Gastroesophageal sphincter (tissue), 3 donors: Measurements from ENCODE around the gene CEP89.
"Not testable (repeated sequence)": the region's sequence is repeated elsewhere in the genome, so short reads cannot be mapped to it uniquely, and the experiment has no call there.

Experiments
- EP300 ChIP-seq: sonication (generic); formaldehyde crosslinking; IDR thresholded peaks from one replicate; pipeline ENCODE4 v1.6.1; 2017; ENCODE audit warnings: antibody characterized with exemption, mild to moderate bottlenecking
- POLR2A ChIP-seq, 2 donors: fragments of 450-650 bp; IDR thresholded peaks; one replicate each; pipeline ENCODE4 v1.6.1; 2017; ENCODE audit warnings: antibody characterized with exemption in 2 of 2, mild to moderate bottlenecking in 2 of 2, moderate library complexity in 1 of 2
- POLR2AphosphoS5 ChIP-seq: sonication (generic); formaldehyde crosslinking; IDR thresholded peaks from one replicate; pipeline ENCODE4 v1.6.1; 2017; ENCODE audit warnings: antibody characterized with exemption
- TF ChIP-seq, protein P1 (sequence below), 4 experiments: fragments of 200-600 bp in 2 of 4; fragments of 450-650 bp in 2 of 4; sonication (generic) in 1 of 4; IDR thresholded peaks; one replicate each; pipeline ENCODE4 v1.5.1; 2017 to 2019; ENCODE audit warnings: antibody characterized with exemption in 4 of 4, mild to moderate bottlenecking in 2 of 4, moderate library complexity in 2 of 4

DNA sequence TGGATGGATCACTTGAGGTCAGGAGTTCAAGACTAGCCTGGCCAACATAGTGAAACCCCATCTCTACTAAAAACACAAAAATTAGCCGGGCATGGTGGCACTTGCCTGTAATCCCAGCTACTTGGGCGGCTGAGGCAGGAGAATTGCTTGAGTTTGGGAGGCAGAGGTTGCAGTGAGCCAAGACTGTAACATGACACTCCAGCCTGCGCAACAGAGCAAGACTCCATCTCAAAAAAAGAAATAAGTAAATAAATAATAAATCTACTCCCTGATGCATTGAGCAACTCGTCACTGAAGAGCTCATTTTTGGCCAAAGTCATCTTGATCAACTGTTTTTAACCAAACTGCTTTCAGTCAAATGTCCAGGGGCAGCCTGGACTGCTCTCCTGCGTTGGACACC, 30.5 kb downstream of the CEP89 start:
- TF ChIP-seq, protein P1, sequence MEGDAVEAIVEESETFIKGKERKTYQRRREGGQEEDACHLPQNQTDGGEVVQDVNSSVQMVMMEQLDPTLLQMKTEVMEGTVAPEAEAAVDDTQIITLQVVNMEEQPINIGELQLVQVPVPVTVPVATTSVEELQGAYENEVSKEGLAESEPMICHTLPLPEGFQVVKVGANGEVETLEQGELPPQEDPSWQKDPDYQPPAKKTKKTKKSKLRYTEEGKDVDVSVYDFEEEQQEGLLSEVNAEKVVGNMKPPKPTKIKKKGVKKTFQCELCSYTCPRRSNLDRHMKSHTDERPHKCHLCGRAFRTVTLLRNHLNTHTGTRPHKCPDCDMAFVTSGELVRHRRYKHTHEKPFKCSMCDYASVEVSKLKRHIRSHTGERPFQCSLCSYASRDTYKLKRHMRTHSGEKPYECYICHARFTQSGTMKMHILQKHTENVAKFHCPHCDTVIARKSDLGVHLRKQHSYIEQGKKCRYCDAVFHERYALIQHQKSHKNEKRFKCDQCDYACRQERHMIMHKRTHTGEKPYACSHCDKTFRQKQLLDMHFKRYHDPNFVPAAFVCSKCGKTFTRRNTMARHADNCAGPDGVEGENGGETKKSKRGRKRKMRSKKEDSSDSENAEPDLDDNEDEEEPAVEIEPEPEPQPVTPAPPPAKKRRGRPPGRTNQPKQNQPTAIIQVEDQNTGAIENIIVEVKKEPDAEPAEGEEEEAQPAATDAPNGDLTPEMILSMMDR (IDR thresholded peaks at IDR 0.05), result not testable (repeated sequence)
- not testable (repeated sequence) for TF ChIP-seq POLR2A (IDR thresholded peaks at IDR 0.05); POLR2AphosphoS5; EP300
